HG03575 (cell line): ENCODE data around the gene LAMB1.
"Not testable (repeated sequence)": the region's sequence is repeated elsewhere in the genome, so short reads cannot be mapped to it uniquely, and the experiment has no call there.

Experiments used
- ATAC-seq: cut with Tn5 transposase; IDR thresholded peaks from one replicate; pipeline ENCODE4 v1.9.1; 2021; ENCODE audit not compliant: unreplicated experiment, insufficient number of reproducible peaks, low FRiP score; ENCODE audit errors: extremely low read depth

Gene LAMB1

DNA sequence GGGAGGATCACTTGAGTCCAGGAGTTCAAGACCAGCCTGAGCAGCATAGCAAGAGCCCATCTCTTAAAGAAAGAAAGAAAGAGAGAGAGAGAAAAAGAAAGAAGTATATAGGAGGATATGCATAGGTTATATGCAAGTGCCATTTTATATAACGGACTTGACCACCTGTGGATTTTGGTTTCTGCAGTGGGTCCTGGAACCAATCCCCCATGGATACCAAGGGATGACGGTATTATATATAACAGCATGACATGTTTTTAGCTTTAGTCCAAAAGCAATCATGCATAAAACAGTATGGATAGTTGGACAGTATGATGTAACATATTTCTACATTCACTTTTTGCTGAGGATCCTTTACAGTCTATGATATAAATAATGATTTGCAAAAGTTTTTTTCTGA, 66.6 kb downstream of the LAMB1 start:
- ATAC-seq: no peak

DNA sequence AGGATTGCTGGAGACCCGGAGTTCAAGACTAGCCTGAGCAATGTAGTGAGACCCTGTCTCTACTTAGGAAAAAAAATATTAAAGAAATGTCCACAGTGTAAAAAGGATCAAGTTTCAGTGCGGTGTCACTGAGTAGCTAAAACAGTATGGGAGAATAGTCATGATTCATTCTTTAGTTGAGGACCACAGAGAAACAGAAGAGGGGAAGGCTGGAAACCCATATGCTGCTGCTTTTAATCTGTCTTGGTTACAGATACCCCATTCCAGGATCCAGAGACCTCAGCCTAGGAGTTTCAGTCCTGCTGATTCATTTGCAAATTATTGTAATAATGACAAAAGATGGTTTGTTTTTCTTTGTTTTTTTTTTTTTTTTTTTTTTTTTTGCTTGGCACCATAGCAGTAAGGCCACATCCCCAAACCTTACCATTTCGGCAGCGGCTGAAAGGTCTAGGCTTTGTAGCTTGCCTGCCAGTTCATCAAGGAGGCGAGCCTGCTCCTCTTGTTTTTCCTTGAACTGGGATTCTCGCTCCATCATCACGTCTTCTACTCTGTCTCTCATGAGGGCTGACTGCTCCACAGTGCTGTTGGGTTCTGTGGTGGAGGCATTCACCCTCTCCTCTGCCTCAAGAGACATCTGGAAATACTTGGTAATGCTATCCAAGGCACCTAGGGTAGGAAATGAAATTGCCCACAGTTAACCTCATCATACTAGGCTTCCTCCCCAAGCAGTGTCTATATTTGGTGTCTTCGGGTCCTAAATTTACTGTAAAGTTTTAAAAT, 67.8 kb downstream of the LAMB1 start:
- ATAC-seq: no peak

DNA sequence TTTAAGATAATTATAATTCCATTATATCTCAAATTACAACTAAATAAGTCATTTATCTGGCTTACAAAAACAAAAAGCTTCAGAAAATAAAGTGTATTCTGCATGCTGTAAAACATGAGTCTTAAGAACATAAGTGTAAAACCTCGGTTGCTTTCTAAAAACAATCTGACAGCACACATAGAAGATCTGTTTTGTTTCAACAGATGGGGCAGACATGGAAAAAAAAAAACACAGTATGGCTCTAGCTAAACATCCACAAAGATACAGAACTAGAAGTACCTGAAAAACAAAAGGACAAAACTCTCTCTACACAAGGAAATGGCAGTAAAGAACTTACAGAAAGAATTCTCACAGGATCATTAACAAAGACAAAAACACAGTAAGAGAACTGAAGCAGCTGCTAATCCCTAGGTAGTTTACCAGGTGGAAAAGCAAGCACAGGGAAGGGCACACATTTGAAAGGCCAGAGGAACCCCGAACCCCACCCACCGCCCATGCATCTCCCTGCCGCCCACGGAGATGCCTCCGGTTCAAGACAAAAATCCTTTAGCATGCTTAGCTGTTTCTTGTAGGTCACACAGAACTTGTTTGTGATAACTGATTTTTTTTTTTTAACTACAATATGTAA, 69.5 kb downstream of the LAMB1 start:
- no peak for ATAC-seq

DNA sequence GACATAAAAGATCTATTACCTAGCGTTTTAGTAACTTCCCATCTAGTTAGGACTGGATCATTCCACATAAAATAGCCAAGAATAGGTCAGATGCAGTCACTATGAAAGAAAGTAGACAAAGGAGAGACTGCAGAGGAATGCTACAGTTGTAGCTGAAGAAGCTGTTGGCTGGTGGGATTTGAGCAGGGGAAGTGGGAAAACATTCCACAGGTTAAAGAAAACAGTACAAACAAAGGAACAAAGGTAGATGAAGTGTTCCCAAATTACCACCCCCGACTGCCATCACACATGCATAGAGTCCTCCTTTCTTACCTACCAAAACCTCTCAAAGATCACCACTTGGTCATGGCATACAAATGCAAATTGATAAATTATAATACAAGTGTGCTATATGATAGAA, 70.2 kb downstream of the LAMB1 start:
- no peak for ATAC-seq

DNA sequence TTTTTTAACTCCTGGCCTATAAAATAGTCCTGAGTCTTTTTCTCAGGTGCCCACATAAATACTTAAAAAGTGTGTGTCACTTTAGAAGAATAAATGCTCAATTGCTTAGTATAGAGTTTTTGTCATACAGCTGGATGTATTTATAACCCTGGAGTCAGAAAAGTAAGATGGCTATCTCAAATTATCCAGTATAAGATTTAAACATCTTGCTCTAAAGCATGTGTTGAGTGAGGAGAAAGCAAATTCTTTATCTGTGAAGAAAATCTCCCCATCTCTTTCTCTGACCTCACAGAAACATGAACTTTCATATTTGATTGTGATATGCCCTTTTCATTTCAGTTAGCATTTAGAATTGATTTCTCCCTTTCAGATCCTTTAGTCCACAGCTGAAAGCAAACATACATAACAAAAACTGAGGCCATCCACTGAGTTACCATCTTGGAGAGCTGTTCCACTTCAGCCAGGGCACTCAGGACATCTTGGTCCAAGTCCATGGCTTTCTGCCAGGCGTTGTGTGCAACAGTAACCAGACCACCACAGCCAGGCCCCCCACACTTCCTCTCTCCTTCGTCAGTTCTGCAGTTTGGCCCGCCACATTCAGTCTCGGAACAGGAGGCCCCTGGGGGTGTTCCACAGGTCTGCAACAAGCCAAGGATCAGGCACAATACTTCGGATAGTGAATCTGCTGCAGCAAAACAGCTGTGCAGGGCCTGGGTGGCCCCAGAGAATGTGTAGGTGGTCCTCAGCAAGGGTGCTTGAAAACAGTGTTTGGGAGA, 71.0 kb downstream of the LAMB1 start:
- ATAC-seq: no peak

DNA sequence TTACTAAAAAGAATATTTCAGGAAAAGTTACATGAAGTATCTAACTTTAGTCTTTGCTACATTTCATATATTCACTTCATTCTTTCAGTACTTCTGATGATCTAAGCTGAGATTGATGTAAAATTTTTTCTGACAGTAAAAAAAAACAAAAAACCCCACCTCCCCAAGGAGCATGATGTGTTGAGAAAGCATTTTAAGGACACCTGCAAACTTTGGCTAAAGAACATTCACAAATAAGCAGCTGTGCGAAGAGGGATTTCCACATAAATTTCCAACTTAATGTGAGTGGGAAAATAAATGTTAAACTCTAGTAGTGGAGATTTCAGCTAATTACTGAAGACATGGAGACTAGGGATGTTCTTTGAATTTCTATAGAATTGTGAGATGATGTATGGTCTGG, 76.5 kb downstream of the LAMB1 start:
- no peak for ATAC-seq

DNA sequence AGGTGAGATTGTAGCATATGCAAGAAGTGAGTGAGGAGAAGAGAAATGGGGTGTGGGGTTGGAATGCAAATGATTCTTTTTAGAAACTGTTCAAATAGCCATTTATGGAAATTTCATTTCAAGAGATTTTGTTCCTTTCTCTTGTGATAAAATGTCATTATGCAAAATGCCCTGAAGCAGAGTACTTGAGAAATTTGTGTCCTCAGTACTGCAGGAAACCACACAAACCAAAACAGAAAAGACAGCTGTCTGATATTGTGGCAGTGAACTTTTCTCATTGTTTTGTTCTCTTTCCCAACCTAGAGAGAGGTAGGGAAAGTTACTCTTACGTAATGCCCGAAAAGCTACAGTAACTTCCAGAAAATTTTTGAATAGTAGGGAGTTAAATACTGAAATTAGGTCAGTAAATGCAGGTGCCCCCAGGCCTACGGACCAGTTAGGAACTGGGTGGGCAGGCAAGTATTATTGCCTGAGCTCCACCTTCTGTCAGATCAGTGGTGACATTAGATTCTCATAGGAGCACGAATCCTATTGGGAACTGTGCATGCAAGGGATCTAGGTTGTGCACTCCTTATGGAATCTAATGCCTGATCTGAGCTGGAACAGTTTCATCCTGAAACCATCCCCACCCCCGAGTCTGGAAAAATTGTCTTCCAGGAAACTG, 78.0 kb downstream of the LAMB1 start:
- ATAC-seq: peak; percentile 68

DNA sequence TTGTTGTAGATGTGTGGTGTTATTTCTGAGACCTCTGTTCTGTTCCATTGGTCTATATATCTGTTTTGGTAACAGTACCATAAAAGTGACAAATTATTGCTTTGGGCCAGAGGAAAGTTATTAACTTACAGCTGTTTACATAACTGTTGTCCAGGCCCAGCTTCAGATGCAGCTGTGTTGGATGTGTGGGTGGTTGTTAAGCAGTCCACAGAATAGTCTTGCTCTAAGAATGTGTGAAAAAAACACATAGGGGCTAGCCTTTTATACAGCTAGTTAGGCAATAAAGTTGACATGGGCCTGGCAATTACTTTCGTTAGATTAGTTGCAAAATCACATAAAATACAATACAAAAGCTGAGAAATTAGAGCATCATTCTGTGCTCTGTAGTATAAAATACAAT, 80.1 kb downstream of the LAMB1 start:
- ATAC-seq: no peak

DNA sequence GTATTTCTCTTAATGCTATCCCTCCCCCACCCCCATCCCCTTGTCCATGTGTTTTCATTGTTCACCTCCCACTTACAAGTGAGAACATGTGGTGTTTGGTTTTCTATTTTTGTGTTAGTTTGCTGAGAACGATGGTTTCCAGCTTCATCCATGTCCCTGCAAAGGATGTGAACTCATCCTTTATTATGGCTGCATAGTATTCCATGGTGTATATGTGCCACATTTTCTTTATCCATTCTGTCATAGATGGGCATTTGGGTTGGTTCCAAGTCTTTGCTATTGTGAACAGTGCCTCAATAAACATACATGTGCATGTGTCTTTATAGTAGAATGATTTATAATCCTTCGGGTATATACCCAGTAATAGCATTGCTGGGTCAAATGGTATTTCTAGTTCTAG, 81.1 kb downstream of the LAMB1 start:
- not testable (repeated sequence) for ATAC-seq

DNA sequence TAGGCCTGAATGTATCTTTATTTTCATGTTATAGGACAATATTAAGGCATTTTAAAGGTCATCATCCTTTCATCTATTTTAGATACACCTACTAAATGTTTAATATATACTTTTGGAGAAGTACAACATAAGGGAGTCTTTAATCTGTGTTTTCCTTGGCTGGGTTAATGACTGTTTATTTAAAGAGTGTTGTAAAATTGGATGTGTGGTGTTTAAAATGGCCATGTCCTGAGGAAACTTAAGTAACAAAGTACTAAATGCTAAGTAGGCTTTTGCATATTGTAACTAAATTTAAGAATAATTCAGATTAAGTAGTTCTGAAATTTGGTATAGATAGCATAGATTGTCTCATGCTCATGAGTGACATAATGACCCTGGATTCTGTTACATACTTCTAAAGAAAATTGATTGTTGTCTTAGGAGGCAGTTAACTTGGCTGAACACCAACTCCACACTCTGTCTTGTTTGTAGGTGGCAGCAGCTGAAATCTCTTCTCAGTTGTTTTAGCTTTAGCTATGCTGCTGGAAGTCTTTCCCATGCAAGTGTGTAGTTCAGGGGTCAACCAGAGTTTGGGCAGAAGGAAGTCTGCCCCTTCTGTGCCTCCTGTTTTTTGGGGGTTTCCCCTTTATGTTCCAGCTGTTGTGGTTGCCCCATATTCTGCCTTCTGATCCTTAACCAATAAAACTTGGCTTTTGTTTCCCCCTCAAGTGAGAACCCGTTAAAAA, 82.8 kb downstream of the LAMB1 start:
- no peak for ATAC-seq

DNA sequence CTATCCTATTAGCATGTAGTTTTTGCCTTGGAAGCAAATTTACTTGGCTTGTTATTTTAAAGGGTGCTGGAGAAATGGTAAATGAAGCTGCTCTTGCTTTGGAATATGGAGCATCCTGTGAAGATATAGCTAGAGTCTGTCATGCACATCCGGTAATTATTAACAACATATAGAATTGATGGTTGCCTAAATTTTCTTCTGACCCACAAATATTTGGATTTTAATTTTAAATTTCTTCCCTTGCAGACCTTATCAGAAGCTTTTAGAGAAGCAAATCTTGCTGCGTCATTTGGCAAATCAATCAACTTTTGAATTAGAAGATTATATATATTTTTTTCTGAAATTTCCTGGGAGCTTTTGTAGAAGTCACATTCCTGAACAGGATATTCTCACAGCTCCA, 84.0 kb downstream of the LAMB1 start:
- no peak for ATAC-seq

DNA sequence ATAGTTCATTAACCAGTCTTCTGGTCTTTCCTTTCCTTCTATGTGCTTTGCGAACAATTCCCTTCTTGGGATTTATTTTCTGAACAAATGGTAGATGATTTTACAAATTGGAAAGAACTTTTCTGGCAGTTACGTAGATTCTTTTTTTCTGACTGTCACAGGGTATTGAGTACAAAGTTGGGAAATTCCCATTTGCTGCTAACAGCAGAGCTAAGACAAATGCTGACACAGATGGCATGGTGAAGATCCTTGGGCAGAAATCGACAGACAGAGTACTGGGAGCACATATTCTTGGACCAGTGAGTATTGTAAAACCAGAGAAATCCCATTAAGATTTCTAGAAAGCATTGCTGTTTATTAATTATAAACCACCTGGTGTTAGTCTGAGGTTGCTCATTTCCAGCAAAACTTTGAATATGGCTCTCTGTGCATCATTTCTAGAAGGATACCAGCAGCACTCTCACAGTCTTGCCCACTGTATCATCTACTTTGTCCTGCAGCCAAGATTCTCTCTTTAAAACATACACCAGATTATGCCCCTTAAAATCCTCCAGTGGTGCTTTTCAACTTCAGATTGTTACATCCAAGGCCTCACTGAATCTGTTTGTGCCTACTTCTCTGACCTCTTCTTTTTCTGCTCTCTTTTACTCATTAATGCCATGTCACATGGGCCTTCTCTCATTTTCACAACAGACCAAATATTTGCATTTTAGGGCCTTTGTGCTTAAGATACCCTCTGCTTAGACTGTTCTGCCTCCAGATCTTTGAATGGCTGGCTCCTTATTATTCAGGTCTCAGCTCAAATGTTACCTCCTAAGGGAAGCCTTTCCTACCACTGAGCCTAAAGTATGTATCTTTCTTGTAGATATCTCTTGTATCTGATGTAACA, 85.0 kb downstream of the LAMB1 start:
- ATAC-seq: no peak

DNA sequence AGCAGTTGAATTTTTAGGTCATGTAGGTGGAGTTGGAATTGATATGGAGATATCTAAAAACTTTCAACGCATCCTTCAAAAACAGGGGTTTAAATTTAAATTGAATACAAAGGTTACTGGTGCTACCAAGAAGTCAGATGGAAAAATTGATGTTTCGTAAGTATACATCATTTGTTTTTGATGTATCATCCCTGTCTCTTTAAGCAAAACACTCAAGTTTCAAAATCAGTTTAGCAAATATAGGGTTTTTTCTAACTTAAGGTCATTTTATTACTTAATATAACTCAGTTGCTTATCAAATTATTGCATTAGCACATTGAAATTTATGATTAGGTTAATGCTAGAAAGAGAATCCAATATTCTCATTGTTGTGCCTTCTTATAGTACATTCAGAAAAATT, 87.4 kb downstream of the LAMB1 start:
- no peak for ATAC-seq

DNA sequence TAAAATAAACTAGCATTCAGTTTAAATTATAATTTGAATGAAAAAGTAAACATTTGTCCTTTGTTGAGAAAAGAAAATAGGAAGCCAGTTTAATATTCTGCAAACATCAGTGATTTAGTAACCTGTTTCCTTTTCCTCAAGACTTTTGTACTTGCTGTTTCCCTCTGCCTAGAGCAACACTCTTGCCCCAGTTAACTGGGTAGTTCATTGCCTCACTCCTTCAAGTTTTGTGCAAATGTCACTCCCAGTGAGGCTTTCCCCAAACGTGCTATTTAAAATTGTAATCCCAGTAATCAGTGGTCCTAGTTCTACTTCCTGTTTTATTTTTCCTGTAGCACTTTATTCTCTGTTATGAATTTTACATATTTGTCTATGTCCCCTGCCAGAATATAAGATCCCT, 88.1 kb downstream of the LAMB1 start:
- ATAC-seq: no peak

DNA sequence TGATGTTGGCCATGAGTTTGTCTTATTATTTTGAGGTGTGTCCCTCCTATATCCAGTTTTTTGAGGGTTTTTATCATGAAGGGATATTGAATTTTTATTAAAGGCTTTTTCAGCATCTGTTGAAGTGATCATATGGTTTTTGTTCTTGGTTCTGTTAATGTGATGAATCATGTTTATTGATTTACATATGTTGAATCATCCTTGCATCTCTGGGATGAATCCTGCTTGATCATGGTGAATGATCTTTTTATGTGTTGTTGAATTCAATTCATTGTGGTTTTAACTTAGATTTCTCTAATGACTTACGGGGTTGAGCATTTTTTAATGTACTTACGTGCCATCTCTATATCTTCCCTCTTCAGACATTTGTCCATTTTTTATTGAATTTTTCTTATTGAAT, 89.1 kb downstream of the LAMB1 start:
- no peak for ATAC-seq

DNA sequence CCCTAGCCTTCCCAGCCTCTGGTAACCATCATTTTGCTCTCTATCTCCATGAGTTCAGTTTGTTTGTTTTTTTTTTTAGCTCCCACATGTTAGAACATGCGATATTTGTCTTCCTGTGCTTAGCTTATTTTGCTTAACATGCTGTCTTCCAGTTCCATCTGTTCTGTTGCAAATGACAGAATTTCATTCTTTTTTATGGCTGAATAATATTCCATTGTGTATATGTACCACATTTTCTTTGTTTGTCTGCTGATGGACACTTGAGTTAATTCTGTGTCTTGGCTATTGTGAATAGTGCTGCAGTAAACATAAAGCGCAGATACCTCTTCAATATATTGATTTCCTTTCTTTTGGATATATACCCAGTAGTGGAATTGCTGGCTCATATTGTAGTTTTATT, 91.0 kb downstream of the LAMB1 start:
- ATAC-seq: no peak

DNA sequence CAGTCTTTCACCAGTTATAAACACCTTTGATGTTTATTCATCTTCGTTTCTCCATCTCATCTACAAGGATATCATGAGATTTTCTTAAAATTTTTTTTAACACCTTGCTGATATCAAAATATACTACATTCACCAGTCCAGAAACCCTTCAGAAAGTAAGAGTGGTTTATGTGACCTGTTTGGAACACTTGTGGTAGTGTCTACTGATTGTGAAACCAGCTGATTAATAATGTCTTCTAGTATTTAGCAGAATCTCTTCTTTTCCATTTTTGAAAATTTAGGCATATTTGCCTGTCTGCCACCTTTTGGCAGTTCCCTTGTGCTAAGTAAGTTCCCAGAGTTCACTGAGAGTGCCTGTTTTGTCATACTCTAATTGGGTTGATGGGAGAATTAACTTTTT, 93.5 kb downstream of the LAMB1 start:
- ATAC-seq: no peak

DNA sequence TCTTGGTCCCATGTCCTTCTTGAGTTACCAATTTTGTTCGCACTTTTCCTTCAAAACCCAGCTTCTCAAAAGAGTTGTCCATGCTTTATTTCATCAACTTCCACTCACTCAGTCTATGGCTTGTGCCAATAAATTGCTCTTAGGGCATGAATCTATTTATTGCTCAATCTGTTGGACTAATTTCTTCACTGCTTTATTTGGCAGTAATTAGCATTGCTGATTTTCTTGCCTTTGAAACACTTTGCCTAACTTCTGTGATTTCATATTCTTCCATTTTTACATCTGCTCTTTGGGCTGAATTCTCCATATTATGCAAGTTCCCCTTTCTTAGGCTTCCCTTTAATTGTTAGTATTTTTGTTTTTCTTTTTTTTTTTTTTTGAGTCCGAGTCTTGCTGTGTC, 95.2 kb downstream of the LAMB1 start:
- no peak for ATAC-seq
